Body of pancreas (tissue), 4 donors: Measurements from ENCODE around the gene CEP128.

Experiments used
- CTCF ChIP-seq, 7 experiments: fragments of 450-650 bp in 4 of 7; fragments of 200-600 bp in 3 of 7; sonication (generic) in 3 of 7; IDR thresholded peaks; one replicate each; pipeline ENCODE4 v1.5.1; 2016 to 2019; ENCODE audit warnings: antibody characterized with exemption in 7 of 7
- POLR2A ChIP-seq, 3 donors: fragments of 450-650 bp; IDR thresholded peaks; one replicate each; pipeline ENCODE4 v1.6.1; 2016; ENCODE audit warnings: antibody characterized with exemption in 3 of 3, mild to moderate bottlenecking in 2 of 3

- TF ChIP-seq CTCF (IDR thresholded peaks at IDR 0.05) (no peak), POLR2A (IDR thresholded peaks at IDR 0.05) (no peak)
Observed at GRCh38 chr14:80764496-80764895, 177.0 kb downstream of the CEP128 start.
